Right cardiac atrium (tissue), 5 donors: Measurements from ENCODE around the gene GALNT9. TPM values are rescaled to one million over a fixed set of nuclear protein-coding genes. Genes with fewer than 3 reads are reported as not detected.

Source experiments
- ATAC-seq, 2 donors: fragments of 200-7000 bp; cut with Tn5 transposase; one replicate each; pipeline versions ENCODE4 v1.8.0 to v1.9.1; 2020; ENCODE audit warnings: moderate library complexity in 2 of 2, mild to moderate bottlenecking in 1 of 2
- DNase-seq, 3 donors: peaks; one replicate each; pipeline ENCODE4 v3.0.0-alpha.2; 2020
- H3K27ac ChIP-seq: one replicate; pipeline ENCODE4 v1.5.1; 2013; ENCODE audit warnings: mild to moderate bottlenecking, low read length, control low read depth, moderate library complexity
- H3K27me3 ChIP-seq: one replicate; pipeline ENCODE4 v1.6.1; 2013; ENCODE audit not compliant: control insufficient read depth, insufficient read depth
- H3K4me1 ChIP-seq: one replicate; pipeline ENCODE4 v1.6.1; 2013; ENCODE audit warnings: low read length; ENCODE audit not compliant: control insufficient read depth, insufficient read depth
- H3K4me3 ChIP-seq: one replicate; pipeline ENCODE4 v1.5.1; 2013; ENCODE audit warnings: low read length, control low read depth
- H3K9me3 ChIP-seq: one replicate; pipeline ENCODE4 v1.6.1; 2013; ENCODE audit warnings: low read length; ENCODE audit not compliant: control insufficient read depth
- WGBS: extraction: QIAGEN DNeasy Blood & Tissue Kit; methylation state at CpG from one replicate; pipeline ENCODE4 v1.1.7; 2013; 5-methylcytosine and 5-hydroxymethylcytosine counted together
- intact Hi-C, 4 donors: fragments of 100-400 bp; cut with DNase I; formaldehyde crosslinking; loops; one replicate each; pipeline versions ENCODE4 v1.11.0 to v1.14.0; 2022 to 2023
- polyA plus RNA-seq: library from polyadenylated mRNA; stranded (reverse); fragments of 200-250 nt; gene quantifications from one replicate; pipeline ENCODE4 v1.2.3, GENCODE V29; 2013
- total RNA-seq, 4 donors: library from RNA; stranded (reverse); fragmentation: NEBNext Ultra II Directional; extraction: Animal tissue kit (Norgen Biotek cat#: 25700); gene quantifications; one replicate each; pipeline ENCODE4 v1.2.1, GENCODE V29; 2021
- donor health status: healthy with polysubstance abuse.
- donor health status: DM: no; HTN: yes; CAD: no.
- donor health status: DM: no; HTN: no; CAD: no.
- donor health status: DM: no; HTN: yes; CAD: no; lungs with severe emphysema.
- donor health status: DM: yes; HTN: yes; CAD: no.

Gene GALNT9
- total and polyA plus RNA-seq, 5 donors = 0.05 to 0.21 (median 0.14) TPM; not detected in 2

GRCh38 chr12:132170094-132170636 is 159.2 kb downstream of the GALNT9 start:
- 37% methylated on average over 16 of the region's 16 CpGs for WGBS
- H3K4me3 ChIP-seq = no peak overlapping the region
- no peak overlapping the region for H3K27ac ChIP-seq
- intact Hi-C loops = no loop called here
- H3K9me3 ChIP-seq = no peaks in the 10 kb centered on the region
- ATAC-seq (no peak), DNase-seq (peak in 1 of 3 donors; percentile 6)
- H3K4me1 ChIP-seq = no peaks in the 10 kb centered on the region
- H3K27me3 ChIP-seq = no peaks in the 10 kb centered on the region

DNA sequence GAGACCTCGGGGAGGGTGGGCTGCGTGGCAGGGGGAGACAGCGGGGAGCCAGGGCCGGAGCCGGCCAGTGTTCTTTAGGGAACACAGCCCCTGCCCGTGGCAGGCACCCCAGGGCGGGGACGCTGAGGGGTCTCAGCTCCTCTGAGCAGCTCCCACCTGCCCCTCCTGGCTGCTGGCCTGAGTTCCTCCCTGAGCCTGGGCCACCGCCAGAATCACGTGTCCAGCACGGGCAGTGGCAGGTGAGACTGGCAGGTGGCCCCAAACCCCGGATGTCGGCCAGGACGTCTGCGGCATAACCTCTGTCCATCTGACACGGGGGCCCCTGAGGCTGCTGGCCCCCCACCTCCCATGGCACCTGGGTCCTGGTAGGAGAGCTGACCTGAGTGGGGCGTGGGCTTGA is 160.0 kb downstream of the GALNT9 start:
- 80% methylated on average over 17 of the region's 17 CpGs for WGBS
- peak in 1 of 2 donors; percentile 5 for ATAC-seq
- DNase-seq = peak in 2 of 3 donors; percentile 9 to 47
- H3K27me3 ChIP-seq = no peaks in the 10 kb centered on the region
- intact Hi-C loops = loop anchor here in 1 of 4 donors (10.0 kb wide), 1 partner anchor 355 kb away; no protein-coding TSS in a partner anchor
- no peak overlapping the region for H3K27ac ChIP-seq
- no peaks in the 10 kb centered on the region for H3K9me3 ChIP-seq
- no peaks in the 10 kb centered on the region for H3K4me1 ChIP-seq
- H3K4me3 ChIP-seq = no peak overlapping the region

- 81% methylated on average over 31 of the region's 31 CpGs for WGBS
- ATAC-seq (no peak), DNase-seq (peak in 2 of 3 donors; percentile 14 to 51)
- H3K27ac ChIP-seq = no peak overlapping the region
- no peak overlapping the region for H3K4me3 ChIP-seq
- H3K4me1 ChIP-seq = no peaks in the 10 kb centered on the region
- no peaks in the 10 kb centered on the region for H3K27me3 ChIP-seq
- intact Hi-C loops = loop anchor here in 1 of 4 donors (10.0 kb wide), 1 partner anchor 356 kb away; no protein-coding TSS in a partner anchor
- H3K9me3 ChIP-seq = no peaks in the 10 kb centered on the region
These were observed 160.9 kb downstream of the GALNT9 start for GRCh38 chr12:132168311-132169031.

- Histone ChIP-seq H3K27me3 (no peaks in the 10 kb centered on the region), H3K4me1 (no peaks in the 10 kb centered on the region), H3K9me3 (no peaks in the 10 kb centered on the region), H3K4me3 (no peak overlapping the region), H3K27ac (no peak overlapping the region)
- intact Hi-C loops = loop anchor here in 1 of 4 donors (10.0 kb wide), 1 partner anchor 357 kb away; no protein-coding TSS in a partner anchor
- ATAC-seq (no peak), DNase-seq (peak; percentile 12 to 43 (median 18))
- 79% methylated on average over 30 of the region's 30 CpGs for WGBS
These were observed 161.6 kb downstream of the GALNT9 start for GRCh38 chr12:132167611-132168310.

DNA sequence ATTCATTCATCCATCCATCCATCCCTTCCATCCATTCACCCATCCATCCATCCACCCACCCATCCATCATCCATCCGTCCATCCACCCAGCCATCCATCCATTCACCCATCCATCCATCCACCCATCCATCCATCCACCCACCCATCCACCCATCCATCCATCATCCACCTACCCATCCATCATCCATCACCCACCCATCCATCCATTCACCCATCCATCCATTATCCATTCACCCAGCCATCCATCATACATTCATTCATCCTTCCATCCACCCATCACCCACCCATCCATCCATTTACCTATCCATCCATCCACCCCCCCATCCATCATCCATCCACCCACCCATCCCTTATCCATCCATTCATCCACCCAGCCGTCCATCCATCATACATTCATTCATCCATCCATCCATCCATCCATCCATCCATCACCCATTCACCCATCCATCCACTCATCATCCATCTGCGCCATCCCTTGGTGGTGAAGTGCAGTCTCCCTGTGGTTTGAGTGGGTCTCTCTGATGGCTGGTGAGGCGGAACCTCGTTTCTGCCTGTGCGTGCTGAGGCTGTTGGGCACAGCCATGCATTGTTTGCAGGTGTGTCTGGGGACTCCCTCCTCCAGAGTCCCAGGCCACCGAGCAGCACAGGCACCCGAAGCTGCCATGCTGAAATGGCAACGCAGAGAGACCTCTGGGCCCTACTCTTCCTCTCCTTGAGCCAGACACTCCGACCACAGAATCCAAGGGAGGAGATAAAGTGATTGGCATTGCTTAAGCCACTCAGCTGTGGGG is 162.4 kb downstream of the GALNT9 start:
- ATAC-seq (no peak), DNase-seq (peak in 1 of 3 donors; percentile 25)
- H3K4me1 ChIP-seq = no peaks in the 10 kb centered on the region
- intact Hi-C loops = loop anchor here in 1 of 4 donors (10.0 kb wide), 1 partner anchor 358 kb away; no protein-coding TSS in a partner anchor
- no peak overlapping the region for H3K27ac ChIP-seq
- no peaks in the 10 kb centered on the region for H3K9me3 ChIP-seq
- WGBS = 91% methylated on average over 10 of the region's 10 CpGs
- no peaks in the 10 kb centered on the region for H3K27me3 ChIP-seq
- no peak overlapping the region for H3K4me3 ChIP-seq

- ATAC-seq (no peak), DNase-seq (no peak)
- intact Hi-C loops = loop anchor here in 1 of 4 donors (10.0 kb wide), 1 partner anchor 359 kb away; no protein-coding TSS in a partner anchor
- no peaks in the 10 kb centered on the region for H3K9me3 ChIP-seq
- no peak overlapping the region for H3K27ac ChIP-seq
- no peaks in the 10 kb centered on the region for H3K27me3 ChIP-seq
- no peak overlapping the region for H3K4me3 ChIP-seq
- no peaks in the 10 kb centered on the region for H3K4me1 ChIP-seq
- WGBS = 91% methylated on average over 2 of the region's 2 CpGs
These were observed 163.3 kb downstream of the GALNT9 start for GRCh38 chr12:132166093-132166492.

GRCh38 chr12:132165584-132165983 is 163.8 kb downstream of the GALNT9 start:
- ATAC-seq (no peak), DNase-seq (peak in 1 of 3 donors; percentile 10)
- Histone ChIP-seq H3K4me1 (no peaks in the 10 kb centered on the region), H3K4me3 (no peak overlapping the region), H3K27ac (no peak overlapping the region), H3K27me3 (no peaks in the 10 kb centered on the region), H3K9me3 (no peaks in the 10 kb centered on the region)
- intact Hi-C loops = loop anchor here in 1 of 4 donors (10.0 kb wide), 1 partner anchor 359 kb away; no protein-coding TSS in a partner anchor
- 95% methylated on average over 6 of the region's 6 CpGs for WGBS

GRCh38 chr12:132164426-132164825 is 165.0 kb downstream of the GALNT9 start:
- H3K4me3 ChIP-seq = no peak overlapping the region
- DNase-seq = no peak
- H3K27me3 ChIP-seq = no peaks in the 10 kb centered on the region
- no peak for ATAC-seq
- H3K27ac ChIP-seq = no peak overlapping the region
- intact Hi-C loops = loop anchor here in 1 of 4 donors (10.0 kb wide), 1 partner anchor 360 kb away; no protein-coding TSS in a partner anchor
- H3K4me1 ChIP-seq = no peaks in the 10 kb centered on the region
- 82% methylated on average over 7 of the region's 7 CpGs for WGBS
- H3K9me3 ChIP-seq = no peaks in the 10 kb centered on the region

- peak in 2 of 3 donors; percentile 5 to 26 for DNase-seq
- no peak overlapping the region for H3K27ac ChIP-seq
- no peaks in the 10 kb centered on the region for H3K27me3 ChIP-seq
- no peak overlapping the region for H3K4me3 ChIP-seq
- no peaks in the 10 kb centered on the region for H3K9me3 ChIP-seq
- no peak for ATAC-seq
- intact Hi-C loops = loop anchor here in 1 of 4 donors (10.0 kb wide), 1 partner anchor 361 kb away; no protein-coding TSS in a partner anchor
- no peaks in the 10 kb centered on the region for H3K4me1 ChIP-seq
- 65% methylated on average over 11 of the region's 11 CpGs for WGBS
These were observed 165.5 kb downstream of the GALNT9 start for GRCh38 chr12:132163911-132164288.
